Liver (tissue), 3 donors: ENCODE measurements around the gene CSTF2T.

ENCODE experiments used
- EGR1 ChIP-seq, 2 donors: IDR thresholded peaks; 2 replicates each; pipeline ENCODE4 v1.6.1; 2016 to 2018; ENCODE audit warnings: antibody characterized with exemption in 2 of 2, low read depth in 2 of 2
- FOXA2 ChIP-seq: IDR thresholded peaks from 2 replicates; pipeline ENCODE4 v1.6.1; 2016; ENCODE audit warnings: antibody characterized with exemption
- GABPA ChIP-seq, 2 donors: IDR thresholded peaks in 1 of 2; conservative IDR thresholded peaks in 1 of 2; 2 replicates each; pipeline ENCODE4 v1.6.1; 2016; ENCODE audit warnings: antibody characterized with exemption in 2 of 2, mild to moderate bottlenecking in 1 of 2, moderate library complexity in 1 of 2
- JUND ChIP-seq, 2 donors: IDR thresholded peaks; 2 replicates each; pipeline ENCODE4 v1.6.1; 2016; ENCODE audit warnings: antibody characterized with exemption in 2 of 2
- SP1 ChIP-seq: IDR thresholded peaks from 2 replicates; pipeline ENCODE4 v1.6.1; 2018; ENCODE audit warnings: antibody characterized with exemption, mild to moderate bottlenecking
- TAF1 ChIP-seq: conservative IDR thresholded peaks from 2 replicates; pipeline ENCODE4 v1.6.1; 2016; ENCODE audit warnings: antibody characterized with exemption, mild to moderate bottlenecking
- YY1 ChIP-seq: IDR thresholded peaks from 2 replicates; pipeline ENCODE4 v1.6.1; 2016; ENCODE audit warnings: antibody characterized with exemption, mild to moderate bottlenecking
- TF ChIP-seq, protein P1 (sequence below): fragments of 150-350 bp; IDR thresholded peaks from 2 replicates; pipeline ENCODE4 v1.5.1; 2017; ENCODE audit warnings: improper control_type of control experiment, low read depth, low read length; ENCODE audit not compliant: missing input control
- TF ChIP-seq, protein P2 (sequence below): IDR thresholded peaks from 2 replicates; pipeline ENCODE4 v1.6.1; 2016; ENCODE audit warnings: antibody characterized with exemption
- TF ChIP-seq, protein P3 (sequence below): IDR thresholded peaks from 2 replicates; pipeline ENCODE4 v1.6.1; 2016; ENCODE audit warnings: antibody characterized with exemption
- donor health status: healthy.
- donor health status: healthy.

DNA sequence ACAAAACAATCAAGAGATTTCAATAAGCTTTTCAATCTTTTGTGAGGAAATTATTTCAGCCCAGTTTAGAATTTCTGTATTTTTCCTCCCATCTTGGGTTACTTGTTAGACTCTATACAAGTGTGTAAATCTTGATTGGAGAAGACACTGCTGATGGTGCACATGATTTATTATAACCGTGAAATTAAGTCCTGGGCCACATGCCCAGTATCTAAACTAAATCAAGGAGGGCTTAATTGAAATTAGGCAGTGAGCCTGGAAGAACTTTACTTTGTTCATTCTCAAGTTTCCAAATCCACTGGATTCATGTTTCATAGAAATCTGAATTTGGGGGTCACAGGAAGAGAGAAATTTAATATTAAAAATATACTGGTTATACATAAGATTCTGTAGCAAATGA lies 44.5 kb downstream of the CSTF2T start:
- TF ChIP-seq GABPA (IDR thresholded peaks at IDR 0.05 in 1 of 2, conservative IDR thresholded peaks at IDR 0.05 in 1 of 2) (no peak), SP1 (no peak), JUND (IDR thresholded peaks at IDR 0.05) (no peak), EGR1 (IDR thresholded peaks at IDR 0.05; ENCODE audit: low read depth in 2 of 2) (no peak), YY1 (no peak), FOXA2 (no peak), TAF1 (no peak)
- TF ChIP-seq, protein P1, sequence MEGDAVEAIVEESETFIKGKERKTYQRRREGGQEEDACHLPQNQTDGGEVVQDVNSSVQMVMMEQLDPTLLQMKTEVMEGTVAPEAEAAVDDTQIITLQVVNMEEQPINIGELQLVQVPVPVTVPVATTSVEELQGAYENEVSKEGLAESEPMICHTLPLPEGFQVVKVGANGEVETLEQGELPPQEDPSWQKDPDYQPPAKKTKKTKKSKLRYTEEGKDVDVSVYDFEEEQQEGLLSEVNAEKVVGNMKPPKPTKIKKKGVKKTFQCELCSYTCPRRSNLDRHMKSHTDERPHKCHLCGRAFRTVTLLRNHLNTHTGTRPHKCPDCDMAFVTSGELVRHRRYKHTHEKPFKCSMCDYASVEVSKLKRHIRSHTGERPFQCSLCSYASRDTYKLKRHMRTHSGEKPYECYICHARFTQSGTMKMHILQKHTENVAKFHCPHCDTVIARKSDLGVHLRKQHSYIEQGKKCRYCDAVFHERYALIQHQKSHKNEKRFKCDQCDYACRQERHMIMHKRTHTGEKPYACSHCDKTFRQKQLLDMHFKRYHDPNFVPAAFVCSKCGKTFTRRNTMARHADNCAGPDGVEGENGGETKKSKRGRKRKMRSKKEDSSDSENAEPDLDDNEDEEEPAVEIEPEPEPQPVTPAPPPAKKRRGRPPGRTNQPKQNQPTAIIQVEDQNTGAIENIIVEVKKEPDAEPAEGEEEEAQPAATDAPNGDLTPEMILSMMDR, result no peak
- TF ChIP-seq, protein P2, sequence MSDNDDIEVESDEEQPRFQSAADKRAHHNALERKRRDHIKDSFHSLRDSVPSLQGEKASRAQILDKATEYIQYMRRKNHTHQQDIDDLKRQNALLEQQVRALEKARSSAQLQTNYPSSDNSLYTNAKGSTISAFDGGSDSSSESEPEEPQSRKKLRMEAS, result no peak
- TF ChIP-seq, protein P3, sequence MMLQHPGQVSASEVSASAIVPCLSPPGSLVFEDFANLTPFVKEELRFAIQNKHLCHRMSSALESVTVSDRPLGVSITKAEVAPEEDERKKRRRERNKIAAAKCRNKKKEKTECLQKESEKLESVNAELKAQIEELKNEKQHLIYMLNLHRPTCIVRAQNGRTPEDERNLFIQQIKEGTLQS, result no peak
